HG03469 (cell line): ENCODE measurements around the gene OMA1.

Experiments
- ATAC-seq: cut with Tn5 transposase; IDR thresholded peaks from one replicate; pipeline ENCODE4 v1.9.1; 2021; ENCODE audit warnings: mild to moderate bottlenecking, moderate library complexity, moderate number of reproducible peaks; ENCODE audit not compliant: unreplicated experiment

Gene OMA1

DNA sequence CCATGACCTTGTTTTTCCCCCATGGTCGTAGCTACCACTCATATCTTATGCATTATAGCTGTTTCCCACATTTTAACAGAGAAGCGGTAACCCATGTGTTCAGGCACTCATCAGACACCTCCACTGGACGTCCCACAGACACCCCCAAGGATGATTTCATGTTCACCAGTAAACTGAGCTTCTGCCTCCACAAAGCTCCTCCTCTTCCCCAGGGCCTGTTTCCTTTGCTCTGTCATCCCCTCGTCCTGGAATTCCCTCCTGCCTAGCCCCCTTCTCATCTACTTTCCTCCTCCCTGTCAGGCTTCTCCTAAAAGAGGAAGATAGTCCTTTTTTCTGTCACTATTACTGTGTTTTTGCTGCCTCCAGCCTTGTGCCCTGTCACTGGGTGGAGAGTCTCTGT, 111.2 kb downstream of the OMA1 start:
- no peak for ATAC-seq

DNA sequence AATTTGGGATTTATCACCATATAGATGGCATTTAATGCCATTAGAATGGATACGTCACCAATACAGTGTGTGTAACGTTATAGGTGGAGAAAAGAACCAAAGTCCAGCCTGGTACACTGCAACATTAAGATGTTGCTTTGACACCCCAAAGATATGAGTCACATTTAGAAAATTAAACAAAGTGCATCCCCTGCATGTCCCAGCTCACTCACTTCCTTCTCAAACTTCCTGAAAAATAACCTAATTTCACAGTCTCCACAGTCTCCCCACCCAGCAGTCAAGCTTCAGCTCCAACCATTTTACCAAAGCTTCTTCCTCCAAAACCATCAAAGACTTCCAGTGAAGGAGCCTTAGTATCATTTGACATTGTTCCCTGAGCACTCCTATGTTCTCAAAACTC, 111.9 kb downstream of the OMA1 start:
- no peak for ATAC-seq

DNA sequence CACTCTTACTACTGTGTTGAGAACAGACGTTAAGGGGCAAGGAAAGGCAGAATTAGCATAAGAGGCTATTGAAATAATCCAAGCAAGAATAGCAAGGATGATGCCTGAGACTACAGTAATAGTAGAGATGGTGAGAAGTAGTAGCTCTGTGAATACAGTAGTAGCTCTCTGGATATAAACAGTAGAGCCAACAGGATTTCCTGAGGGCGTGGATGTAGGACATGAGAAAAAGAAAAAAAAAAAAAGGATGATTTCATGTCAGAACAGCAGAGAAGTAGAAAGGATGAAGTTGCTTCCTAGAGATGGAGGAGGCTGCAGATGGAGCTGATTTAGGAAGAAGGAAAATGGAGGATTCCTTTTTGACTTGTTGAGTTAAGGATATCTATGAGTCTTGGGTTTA, 112.3 kb downstream of the OMA1 start:
- ATAC-seq = no peak

DNA sequence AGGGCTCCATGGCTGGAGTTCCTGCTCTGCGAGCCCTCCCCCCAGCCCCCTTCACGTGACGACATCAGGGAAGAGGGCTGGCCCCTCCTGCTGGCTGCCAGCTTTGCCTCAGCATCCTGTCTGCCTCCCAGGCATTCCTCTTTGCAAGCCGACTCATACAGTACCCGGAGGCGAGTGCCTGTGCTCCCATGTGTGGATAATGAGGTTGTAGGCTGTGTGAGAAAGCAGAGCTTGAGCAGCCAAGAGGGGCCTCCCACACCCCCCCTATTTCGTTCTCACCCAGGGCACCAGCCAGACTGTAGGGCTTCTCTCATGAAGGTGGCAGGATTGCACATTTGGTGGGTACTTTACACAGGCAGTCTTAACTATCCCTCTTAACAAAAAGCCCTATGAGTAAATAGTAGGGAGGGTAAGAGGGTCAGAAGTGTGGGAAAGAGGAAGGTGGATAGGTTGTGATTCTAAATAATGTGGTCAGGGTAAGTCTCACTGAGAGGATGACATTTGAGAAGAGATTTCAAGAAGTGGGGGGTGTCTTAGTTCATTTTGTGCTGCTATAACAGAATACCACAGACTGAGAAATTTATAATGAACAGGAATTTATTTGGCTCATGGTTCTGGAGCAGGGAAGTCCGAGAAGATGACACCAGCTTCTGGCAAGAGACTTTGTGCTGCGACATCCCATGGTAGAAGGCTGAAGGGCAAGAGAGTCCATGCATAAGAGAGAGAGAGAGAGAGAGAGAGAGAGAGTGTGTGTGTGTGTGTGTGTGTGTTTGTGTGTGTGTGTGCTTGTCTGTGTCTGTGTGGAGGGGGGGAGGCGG, 113.5 kb downstream of the OMA1 start:
- ATAC-seq = no peak

DNA sequence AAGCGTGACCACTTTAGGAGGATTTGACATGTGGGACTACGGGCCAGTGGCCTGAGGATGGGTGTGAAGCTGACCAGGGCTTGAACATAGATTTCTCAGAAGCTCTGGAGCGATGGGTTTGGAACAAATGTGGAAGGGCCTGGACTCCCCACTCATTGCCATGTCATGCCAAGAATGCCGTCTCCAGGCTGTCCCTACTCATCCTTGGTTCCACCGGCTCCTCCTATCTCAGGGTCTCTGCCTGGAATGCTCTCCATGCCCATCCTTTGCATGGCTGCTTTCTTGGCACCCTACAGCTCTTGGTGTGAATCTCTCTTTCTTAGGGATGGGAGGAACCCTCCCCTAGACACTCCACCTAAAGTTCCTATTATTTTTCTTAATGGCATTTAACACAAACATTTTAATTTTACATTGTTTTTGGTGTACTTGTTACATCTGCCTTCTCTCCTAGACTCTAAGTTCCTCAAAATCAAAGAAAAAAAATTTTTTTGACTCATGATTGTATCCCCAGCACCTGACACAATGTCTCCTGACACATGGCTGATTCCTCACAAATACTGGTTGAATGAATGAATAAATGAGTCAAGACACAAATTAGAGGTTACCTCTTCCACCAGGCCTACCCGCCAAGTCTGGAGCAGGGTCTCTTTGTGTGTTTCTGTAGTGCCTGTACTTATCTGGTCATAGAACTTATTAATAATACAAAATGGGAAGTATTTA, 114.5 kb downstream of the OMA1 start:
- ATAC-seq = no peak
